IMR-90 (cell line): ENCODE results near the gene ZNF276. TPM values are rescaled to one million over a fixed set of nuclear protein-coding genes. Genes with fewer than 3 reads are reported as not detected.

Source experiments
- ATAC-seq: fragments of 200-7000 bp; cut with Tn5 transposase; 2 replicates; pipeline ENCODE4 v1.9.1; 2020; ENCODE audit warnings: low read depth, mild to moderate bottlenecking, moderate library complexity
- BruUV-seq: library from RNA; stranded (reverse); fragments of 400-500 nt; replicated peaks from 2 replicates; lab custom pipeline; 2021; lab: Mats Ljungman, UMichigan
- CTCF ChIA-PET: fragments of 300-600 bp; formaldehyde crosslinking; extraction: SDS; loops from one replicate; lab custom pipeline; 2021; ENCODE audit warnings: antibody characterized with exemption; lab: Yijun Ruan, JAX
- POLR2A ChIA-PET: fragments of 300-600 bp; sonication (Branson Sonifier 250); formaldehyde crosslinking; loops from one replicate; lab custom pipeline; 2022; ENCODE audit warnings: antibody characterized with exemption; ENCODE audit not compliant: unreplicated experiment; lab: Charles Lee
- DNase-seq: peaks from one replicate; pipeline ENCODE4 v3.0.0; 2013
- H2AFZ ChIP-seq: replicated peaks from 2 replicates; pipeline ENCODE3; 2013; ENCODE audit warnings: low read length, mild to moderate bottlenecking; ENCODE audit not compliant: poor library complexity
- H2AK5ac ChIP-seq: 2 replicates; pipeline ENCODE4 v1.6.1; 2013; ENCODE audit warnings: low read depth, low read length, inconsistent platforms
- H2AK9ac ChIP-seq: replicated peaks from 2 replicates; pipeline ENCODE3; 2013; ENCODE audit warnings: mild to moderate bottlenecking, low read depth, low read length, moderate library complexity; ENCODE audit not compliant: poor library complexity
- H2BK120ac ChIP-seq: 2 replicates; pipeline ENCODE4 v1.6.1; 2013; ENCODE audit warnings: low read depth, low read length, inconsistent platforms
- H2BK15ac ChIP-seq: 3 replicates; pipeline ENCODE4 v1.6.1; 2013; ENCODE audit warnings: low read depth, low read length, inconsistent platforms
- H2BK20ac ChIP-seq: 2 replicates; pipeline ENCODE4 v1.6.1; 2013; ENCODE audit warnings: low read depth, mild to moderate bottlenecking, inconsistent platforms, low read length, moderate library complexity
- H2BK5ac ChIP-seq: 2 replicates; pipeline ENCODE4 v1.6.1; 2013; ENCODE audit warnings: mild to moderate bottlenecking, low read depth, low read length, inconsistent platforms; ENCODE audit not compliant: poor library complexity, severe bottlenecking
- H3K14ac ChIP-seq: replicated peaks from 2 replicates; pipeline ENCODE4 v1.6.1; 2013; ENCODE audit warnings: low read depth, low read length, inconsistent platforms
- H3K18ac ChIP-seq: 2 replicates; pipeline ENCODE4 v1.6.1; 2013; ENCODE audit warnings: low read depth, low read length, control low read depth
- H3K23ac ChIP-seq: 2 replicates; pipeline ENCODE4 v1.6.1; 2013; ENCODE audit warnings: low read depth, low read length, inconsistent platforms
- H3K27ac ChIP-seq: 2 replicates; pipeline ENCODE4 v1.5.1; 2013; ENCODE audit warnings: mild to moderate bottlenecking, control low read depth, low read length; ENCODE audit not compliant: insufficient read depth
- H3K27me3 ChIP-seq: 2 replicates; pipeline ENCODE4 v1.6.1; 2013; ENCODE audit warnings: low read length; ENCODE audit not compliant: control insufficient read depth, insufficient read depth
- H3K36me3 ChIP-seq: 2 replicates; pipeline ENCODE4 v1.6.1; 2013; ENCODE audit warnings: low read length, mixed read lengths; ENCODE audit not compliant: control insufficient read depth, insufficient read depth
- H3K4ac ChIP-seq: 2 replicates; pipeline ENCODE4 v1.6.1; 2013; ENCODE audit warnings: low read depth, low read length, inconsistent platforms
- H3K4me1 ChIP-seq: 2 replicates; pipeline ENCODE4 v1.6.1; 2013; ENCODE audit warnings: low read length, mixed read lengths; ENCODE audit not compliant: control insufficient read depth, insufficient read depth
- H3K4me2 ChIP-seq: 2 replicates; pipeline ENCODE4 v1.6.1; 2013; ENCODE audit warnings: low read depth, mild to moderate bottlenecking, control low read depth, low read length, moderate library complexity
- H3K4me3 ChIP-seq: 2 replicates; pipeline ENCODE4 v1.5.1; 2013; ENCODE audit warnings: low read depth, mild to moderate bottlenecking, control low read depth, low read length, moderate library complexity; ENCODE audit not compliant: insufficient read depth
- H3K56ac ChIP-seq: 2 replicates; pipeline ENCODE4 v1.6.1; 2013; ENCODE audit warnings: low read length, inconsistent platforms; ENCODE audit not compliant: insufficient read depth; ENCODE audit errors: extremely low read depth
- H3K79me1 ChIP-seq, 2 experiments: 2 replicates each; pipeline ENCODE4 v1.6.1; 2013; ENCODE audit warnings: low read length in 2 of 2, inconsistent platforms in 1 of 2, low read depth in 1 of 2
- H3K9ac ChIP-seq: 2 replicates; pipeline ENCODE4 v1.6.1; 2013; ENCODE audit warnings: low read depth, low read length, control low read depth
- H3K9me1 ChIP-seq: 2 replicates; pipeline ENCODE4 v1.6.1; 2013; ENCODE audit warnings: low read length, inconsistent platforms; ENCODE audit not compliant: insufficient read depth
- H3K9me3 ChIP-seq: 2 replicates; pipeline ENCODE4 v1.6.1; 2013; ENCODE audit warnings: low read length; ENCODE audit not compliant: control insufficient read depth, insufficient read depth
- H4K20me1 ChIP-seq: 2 replicates; pipeline ENCODE4 v1.6.1; 2013; ENCODE audit warnings: low read length, inconsistent platforms; ENCODE audit not compliant: insufficient read depth
- H4K5ac ChIP-seq: 2 replicates; pipeline ENCODE4 v1.6.1; 2013; ENCODE audit warnings: mild to moderate bottlenecking, low read depth, low read length, control low read depth
- H4K8ac ChIP-seq, 2 experiments: 2 replicates each; pipeline ENCODE4 v1.6.1; 2013; ENCODE audit warnings: low read depth in 2 of 2, low read length in 2 of 2, control low read depth in 1 of 2, inconsistent platforms in 1 of 2
- H4K91ac ChIP-seq: 2 replicates; pipeline ENCODE4 v1.6.1; 2013; ENCODE audit warnings: low read depth, low read length, inconsistent platforms; ENCODE audit not compliant: insufficient read depth
- BHLHE40 ChIP-seq: fragments of 150-350 bp; IDR thresholded peaks from 2 replicates; pipeline ENCODE4 v1.6.1; 2016; ENCODE audit warnings: mild to moderate bottlenecking, low read depth, low read length
- CEBPB ChIP-seq: IDR thresholded peaks from 2 replicates; pipeline ENCODE4 v1.6.1; 2012; ENCODE audit warnings: low read depth, low read length, improper control_type of control experiment
- CHD1 ChIP-seq: IDR thresholded peaks from 2 replicates; pipeline ENCODE4 v1.6.1; 2012; ENCODE audit warnings: low read depth, low read length, improper control_type of control experiment
- CTCF ChIP-seq: conservative IDR thresholded peaks from 2 replicates; pipeline ENCODE4 v1.5.1; 2012; ENCODE audit warnings: mild to moderate bottlenecking, low read depth, low read length, improper control_type of control experiment
- ELK1 ChIP-seq: fragments of 150-350 bp; IDR thresholded peaks from 2 replicates; pipeline ENCODE4 v1.6.1; 2016; ENCODE audit warnings: low read depth, mild to moderate bottlenecking, low read length, moderate library complexity, borderline replicate concordance
- FOS ChIP-seq: fragments of 150-350 bp; IDR thresholded peaks from 2 replicates; pipeline ENCODE4 v1.6.1; 2016; ENCODE audit warnings: low read depth, low read length
- MAFK ChIP-seq: IDR thresholded peaks from 2 replicates; pipeline ENCODE4 v1.6.1; 2012; ENCODE audit warnings: low read depth, low read length, improper control_type of control experiment
- MAZ ChIP-seq: IDR thresholded peaks from 2 replicates; pipeline ENCODE4 v1.6.1; 2012; ENCODE audit warnings: low read depth, mild to moderate bottlenecking, low read length, improper control_type of control experiment, moderate library complexity, borderline replicate concordance
- MXI1 ChIP-seq: IDR thresholded peaks from 2 replicates; pipeline ENCODE4 v1.6.1; 2012; ENCODE audit warnings: low read depth, mild to moderate bottlenecking, low read length, moderate library complexity, borderline replicate concordance
- NFE2L2 ChIP-seq: fragments of 150-350 bp; IDR thresholded peaks from 2 replicates; pipeline ENCODE4 v1.6.1; 2016; ENCODE audit warnings: low read depth, mild to moderate bottlenecking, low read length
- POLR2A ChIP-seq: IDR thresholded peaks from 2 replicates; pipeline ENCODE4 v1.6.1; 2012; ENCODE audit warnings: mild to moderate bottlenecking, low read depth, low read length
- RAD21 ChIP-seq: IDR thresholded peaks from 2 replicates; pipeline ENCODE4 v1.6.1; 2012; ENCODE audit warnings: low read length, improper control_type of control experiment
- RCOR1 ChIP-seq: IDR thresholded peaks from 2 replicates; pipeline ENCODE4 v1.6.1; 2012; ENCODE audit warnings: mild to moderate bottlenecking, low read length, improper control_type of control experiment; ENCODE audit not compliant: insufficient replicate concordance
- RFX5 ChIP-seq: IDR thresholded peaks from 2 replicates; pipeline ENCODE4 v1.8.0; 2012; ENCODE audit warnings: low read depth, mild to moderate bottlenecking, low read length, moderate library complexity
- SMC3 ChIP-seq: fragments of 150-350 bp; IDR thresholded peaks from 2 replicates; pipeline ENCODE4 v1.6.1; 2016; ENCODE audit warnings: low read depth, mild to moderate bottlenecking, antibody characterized with exemption, low read length, moderate library complexity
- USF2 ChIP-seq: fragments of 150-350 bp; IDR thresholded peaks from 2 replicates; pipeline ENCODE4 v1.6.1; 2017; ENCODE audit warnings: mild to moderate bottlenecking, antibody characterized with exemption, low read length, low read depth
- WGBS, 2 experiments: methylation state at CpG; one replicate each; pipeline versions ENCODE4 v1.1.5 to v1.1.7; 2013; ENCODE audit warnings: missing lambda C conversion rate in 2 of 2; ENCODE audit not compliant: insufficient read length in 1 of 2; ENCODE audit errors: extremely low coverage in 2 of 2; 5-methylcytosine and 5-hydroxymethylcytosine counted together
- dilution Hi-C: fragments of 300-500 bp; cut with HindIII; formaldehyde crosslinking; loops from one replicate; pipeline ENCODE4 v1.14.3; 2018; ENCODE audit warnings: low sequenced_read_pairs; ENCODE audit not compliant: unreplicated experiment
- in situ Hi-C: fragments of 300-500 bp; cut with MboI; formaldehyde crosslinking; loops from 3 replicates; pipeline ENCODE4 v1.14.3; 2019; ENCODE audit warnings: low sequenced_read_pairs, inconsistent platforms, mixed read lengths
- intact Hi-C: fragments of 100-400 bp; cut with micrococcal nuclease; formaldehyde crosslinking; loops from 2 replicates; pipeline ENCODE4 v1.10.0; 2022
- polyA plus RNA-seq, 3 experiments: library from polyadenylated mRNA; depleted of rRNA; stranded (reverse); fragments of >200 nt; gene quantifications; 2 replicates each; pipeline ENCODE4 v1.2.3, GENCODE V29; 2012; ENCODE audit warnings: low replicate concordance in 1 of 3
- total RNA-seq: library from RNA; depleted of rRNA; stranded (reverse); fragments of >200 nt; gene quantifications from 2 replicates; pipeline ENCODE4 v1.2.3, GENCODE V29; 2012

Gene ZNF276
- total and polyA plus RNA-seq, 2 of the 4 experiments (the other 2 are of a cell fraction), result 4.1 to 18.6 TPM

- no peak overlapping the region for H3K56ac ChIP-seq
- TF ChIP-seq POLR2A, result no peak
- no peak for TF ChIP-seq ELK1
- no peak for TF ChIP-seq CEBPB
- TF ChIP-seq FOS, result no peak
- no peak for TF ChIP-seq RAD21
- no peak for TF ChIP-seq USF2
- no peak for TF ChIP-seq CTCF
- TF ChIP-seq RFX5, result no peak
- no peak for TF ChIP-seq SMC3
- no peak for TF ChIP-seq MXI1
- no peak for TF ChIP-seq MAZ
- no peak for TF ChIP-seq RCOR1
- TF ChIP-seq MAFK, result no peak
- no peak for TF ChIP-seq CHD1
- no peak for TF ChIP-seq NFE2L2
- no peak for TF ChIP-seq BHLHE40
- ATAC-seq (no peak), DNase-seq (no peak)
- no peak overlapping the region for H3K23ac ChIP-seq
- no peak overlapping the region for H2BK5ac ChIP-seq
- H2BK20ac ChIP-seq, result no peak overlapping the region
- peaks cover 48% of the 10 kb centered on the region for H3K36me3 ChIP-seq
- POLR2A ChIA-PET, result no interaction called here
- no peak overlapping the region for H2AK5ac ChIP-seq
- H3K9ac ChIP-seq, result no peak overlapping the region
- H3K9me3 ChIP-seq, result no peaks in the 10 kb centered on the region
- peaks cover 3% of the 10 kb centered on the region for H3K4me1 ChIP-seq
- BruUV-seq, result no TSS peak
- CTCF ChIA-PET, result no interaction called here
- H3K4me2 ChIP-seq, result no peak overlapping the region
- 95% methylated on average over 7 of the region's 13 CpGs; no CpG with 5 or more reads in 1 of the 2 experiments for WGBS, 2 experiments
- H3K18ac ChIP-seq, result no peak overlapping the region
- H4K8ac ChIP-seq, result no peak overlapping the region
- intact Hi-C loops, result no loop called here
- H4K91ac ChIP-seq, result no peak overlapping the region
- no peak overlapping the region for H2BK120ac ChIP-seq
- peaks cover 15% of the 10 kb centered on the region for H4K20me1 ChIP-seq
- H3K79me1 ChIP-seq, result peaks cover 28 to 35% of the 10 kb centered on the region in 2 experiments
- in situ Hi-C loops, result no loop called here
- H3K4me3 ChIP-seq, result no peak overlapping the region
- no peak overlapping the region for H4K5ac ChIP-seq
- no peak overlapping the region for H2BK15ac ChIP-seq
- H3K14ac ChIP-seq, result no peak overlapping the region
- H2AK9ac ChIP-seq, result no peak overlapping the region
- no peak overlapping the region for H2AFZ ChIP-seq
- H3K27ac ChIP-seq, result no peak overlapping the region
- no peak overlapping the region for H3K4ac ChIP-seq
- H3K9me1 ChIP-seq, result peaks cover 6% of the 10 kb centered on the region; the same call in 1 of the 2 replicates
- no peaks in the 10 kb centered on the region for H3K27me3 ChIP-seq
- dilution Hi-C loops, result no loop called here
Observed at GRCh38 chr16:89691986-89692569, 29.3 kb upstream of the ZNF276 start.
